A549 treated with DMSO at 1 μM for 4 hours (cell line): ENCODE results near the gene SLC25A45. TPM values are rescaled to one million over a fixed set of nuclear protein-coding genes. Genes with fewer than 3 reads are reported as not detected.

Experiments
- total RNA-seq: library from RNA; stranded (reverse); fragments of 200-300 nt; extraction: Qiagen RNA extraction; gene quantifications from 5 replicates; pipeline ENCODE4 v1.2.3, GENCODE V29; 2022; ENCODE audit warnings: low read depth

The SLC25A45 gene
- total RNA-seq: 10.5 to 12.9 TPM (median 11.5 TPM) in 5 replicates

DNA sequence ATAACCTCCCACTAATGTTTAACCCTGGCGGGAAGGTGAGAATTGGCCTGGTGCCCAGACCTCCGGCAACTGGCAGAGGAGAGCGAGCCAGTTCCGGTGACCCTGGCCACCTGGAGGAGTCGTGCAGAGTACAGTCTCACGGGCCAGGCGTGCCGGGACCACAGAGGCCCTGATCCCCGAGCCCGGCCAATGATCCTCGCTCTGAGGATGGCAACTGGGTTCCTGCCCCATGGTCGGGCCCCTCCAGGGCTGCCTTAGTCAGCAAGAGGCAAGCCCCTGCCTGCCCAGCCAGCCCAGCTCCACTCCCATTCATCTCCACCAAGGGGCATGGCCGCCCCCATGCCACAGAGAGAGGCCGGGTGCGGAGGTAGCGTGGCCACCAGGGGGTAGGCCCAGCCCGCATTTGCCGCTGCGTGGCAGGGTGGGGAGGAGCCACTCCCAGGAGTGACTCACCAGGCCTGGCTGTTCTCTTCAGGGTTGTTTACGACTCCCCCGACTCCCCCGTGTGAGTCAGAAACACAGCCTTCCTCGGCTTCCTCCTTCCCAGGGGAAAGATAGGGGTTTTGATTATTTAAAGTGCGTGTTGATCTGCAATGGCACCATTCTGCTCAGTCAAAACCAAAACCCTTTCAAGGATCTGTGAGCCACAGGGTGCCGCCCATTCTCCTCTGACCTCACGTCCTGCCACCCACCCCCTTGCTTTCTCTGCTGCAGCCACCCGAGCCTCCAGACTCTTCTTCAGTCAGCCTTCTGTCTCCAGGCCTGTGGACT, at the start of gene SLC25A45:
Gene SLC25A45, minus strand, starts transcription at position 614 of the 771 bp plus-strand sequence. CDS start 695 bp downstream, outside the sequence.

GRCh38 chr11:65422633-65423515, 40.4 kb upstream of the SLC25A45 start, which contains the start of gene NEAT1:
Gene NEAT1, plus strand, starts transcription at chr11:65422798.

DNA sequence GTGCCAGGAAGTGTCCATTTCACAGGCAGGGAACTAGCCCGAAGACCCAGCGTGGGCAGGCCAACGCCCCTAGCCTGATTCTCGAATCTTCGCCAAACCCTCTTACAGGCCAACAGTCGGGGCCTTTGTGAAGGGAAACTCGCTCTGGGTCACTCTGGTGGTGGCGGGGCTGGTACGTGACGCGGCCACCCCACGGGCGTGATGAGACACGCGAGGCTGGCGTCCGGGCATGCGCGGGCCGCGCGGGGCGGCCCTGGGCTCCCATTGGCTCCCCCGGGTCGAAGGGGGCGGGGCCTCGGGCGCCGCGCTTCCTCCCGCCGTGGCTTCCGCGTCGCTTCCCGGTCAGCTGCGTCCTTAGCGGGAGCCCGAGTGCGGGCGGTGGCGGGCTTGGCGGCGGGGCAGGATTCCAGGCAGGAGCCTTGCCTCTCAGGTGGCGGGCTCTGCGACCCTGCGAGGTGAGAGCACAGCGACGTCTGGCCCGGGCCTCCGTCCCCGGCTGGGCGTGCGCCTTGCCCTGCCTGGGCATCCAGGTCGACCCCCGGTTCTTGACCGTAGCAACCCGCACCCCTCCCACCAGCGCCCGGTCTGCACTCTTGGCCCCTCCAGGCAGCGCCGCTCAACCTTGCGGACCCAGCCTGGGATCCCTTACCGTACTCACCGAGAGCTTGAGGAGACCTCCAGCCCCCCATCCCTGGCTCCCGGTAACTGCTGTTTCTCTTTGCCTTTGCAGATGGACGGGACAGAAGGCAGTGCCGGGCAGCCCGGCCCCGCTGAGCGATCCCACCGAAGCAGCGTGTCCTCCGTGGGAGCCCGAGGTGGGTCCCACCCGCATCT, 4.1 kb upstream of the SLC25A45 start, which contains the start of gene FRMD8:
Gene FRMD8, plus strand, starts transcription at position 331 of the 834 bp plus-strand sequence. Its CDS starts 400 bp downstream, at position 731.

GRCh38 chr11:65354265-65355012, 28.0 kb downstream of the SLC25A45 start, which contains the start of gene TIGD3:
Gene TIGD3, plus strand, starts transcription at chr11:65354751. Its CDS starts 1,058 bp downstream, at chr11:65355809.

Other genes with a start within 250 kb of the SLC25A45 start
- gene SYVN1, start 248.1 kb downstream of the SLC25A45 start, total RNA-seq: 31.0 to 44.6 TPM (median 42.1 TPM) in 5 replicates
- not detected in 5 replicates for gene SPDYC, start 212.4 kb downstream of the SLC25A45 start, total RNA-seq
- gene CAPN1, start 200.7 kb downstream of the SLC25A45 start, total RNA-seq: 96.7 to 116 TPM (median 104 TPM) in 5 replicates
- 14.1 to 19.3 TPM (median 15.7 TPM) in 5 replicates for gene POLA2, start 120.7 kb downstream of the SLC25A45 start, total RNA-seq
- 14.5 to 16.5 TPM (median 14.8 TPM) in 5 replicates for gene CDC42EP2, start 67.8 kb downstream of the SLC25A45 start, total RNA-seq
- gene DPF2, start 48.8 kb downstream of the SLC25A45 start, total RNA-seq: 39.6 to 46.0 TPM (median 41.1 TPM) in 5 replicates
- gene TIGD3, start 27.9 kb downstream of the SLC25A45 start, total RNA-seq: 0.65 to 1.00 TPM (median 0.86 TPM) in 5 replicates
- gene FRMD8, start 4.0 kb upstream of the SLC25A45 start, total RNA-seq: 42.5 to 52.5 TPM (median 51.4 TPM) in 5 replicates
- 133 to 221 TPM (median 217 TPM) in 5 replicates for gene NEAT1, start 40.2 kb upstream of the SLC25A45 start, total RNA-seq
- 47.2 to 76.6 TPM (median 61.1 TPM) in 5 replicates for gene MALAT1, start 116.4 kb upstream of the SLC25A45 start, total RNA-seq
- gene SCYL1, start 142.4 kb upstream of the SLC25A45 start, total RNA-seq: 47.1 to 63.4 TPM (median 58.1 TPM) in 5 replicates
- gene LTBP3, start 175.7 kb upstream of the SLC25A45 start, total RNA-seq: 92.6 to 142 TPM (median 111 TPM) in 5 replicates
- 64.8 to 81.6 TPM (median 75.2 TPM) in 5 replicates for gene ZNRD2, start 187.8 kb upstream of the SLC25A45 start, total RNA-seq
- gene FAM89B, start 189.9 kb upstream of the SLC25A45 start, total RNA-seq: 29.8 to 56.2 TPM (median 48.0 TPM) in 5 replicates
- gene EHBP1L1, start 193.4 kb upstream of the SLC25A45 start, total RNA-seq: 35.8 to 46.9 TPM (median 39.7 TPM) in 5 replicates
- 0.11 to 2.2 TPM (median 0.31 TPM) in 5 replicates for gene KCNK7, start 213.2 kb upstream of the SLC25A45 start, total RNA-seq
- 44.1 to 59.2 TPM (median 50.6 TPM) in 5 replicates for gene MAP3K11, start 231.6 kb upstream of the SLC25A45 start, total RNA-seq
- 29.3 to 41.5 TPM (median 36.7 TPM) in 5 replicates for gene PCNX3, start 233.1 kb upstream of the SLC25A45 start, total RNA-seq